Neural cell (in vitro differentiated cells): Measurements from ENCODE around the gene KRTAP9-8. TPM values are rescaled to one million over a fixed set of nuclear protein-coding genes. Genes with fewer than 3 reads are reported as not detected.

ENCODE experiments used
- H2AFZ ChIP-seq: fragments of 200-600, 300-800 bp; sonication (generic), shearing (Covaris generic); 2 replicates; pipeline ENCODE4 v1.6.0; 2014; ENCODE audit warnings: low read depth, mild to moderate bottlenecking, antibody characterized with exemption, low read length, moderate library complexity
- H3F3A ChIP-seq: fragments of 200-600 bp; shearing (Covaris generic); 2 replicates; pipeline ENCODE4 v1.6.1; 2016; ENCODE audit warnings: mild to moderate bottlenecking, moderate library complexity, mixed read lengths, antibody characterized with exemption, low read length; ENCODE audit not compliant: insufficient read depth, poor library complexity, severe bottlenecking
- H3K27ac ChIP-seq: fragments of 200-600, 300-800 bp; sonication (generic), shearing (Covaris generic); 2 replicates; pipeline ENCODE4 v1.5.1; 2014; ENCODE audit warnings: mild to moderate bottlenecking, low read length, moderate library complexity
- H3K27me3 ChIP-seq: fragments of 300-800, 200-600 bp; sonication (generic), shearing (Covaris generic); 2 replicates; pipeline ENCODE4 v1.6.0; 2014; ENCODE audit warnings: mild to moderate bottlenecking, low read depth, low read length, moderate library complexity; ENCODE audit not compliant: insufficient read depth
- H3K36me3 ChIP-seq: fragments of 300-800, 200-600 bp; sonication (generic), shearing (Covaris generic); 2 replicates; pipeline ENCODE4 v1.5.1; 2014; ENCODE audit warnings: mild to moderate bottlenecking, antibody characterized with exemption, low read length, moderate library complexity; ENCODE audit not compliant: insufficient read depth
- H3K4me2 ChIP-seq: fragments of 300-800, 200-600 bp; sonication (generic), shearing (Covaris generic); 2 replicates; pipeline ENCODE4 v1.6.0; 2014; ENCODE audit warnings: mild to moderate bottlenecking, low read length
- H3K4me3 ChIP-seq: fragments of 300-800, 200-600 bp; sonication (generic), shearing (Covaris generic); 2 replicates; pipeline ENCODE4 v1.5.1; 2014; ENCODE audit warnings: mild to moderate bottlenecking, low read length, moderate library complexity
- H3K79me2 ChIP-seq: fragments of 200-600 bp; shearing (Covaris generic); replicated peaks from 2 replicates; pipeline ENCODE4 v1.6.0; 2014; ENCODE audit warnings: mild to moderate bottlenecking, low read length, moderate library complexity; ENCODE audit not compliant: insufficient read depth
- H3K9ac ChIP-seq: fragments of 300-800, 200-600 bp; sonication (generic), shearing (Covaris generic); 2 replicates; pipeline ENCODE4 v1.6.1; 2016; ENCODE audit warnings: mild to moderate bottlenecking, low read length, mixed read lengths
- H3K9me2 ChIP-seq: fragments of 200-600 bp; shearing (Covaris generic); 2 replicates; pipeline ENCODE4 v1.6.1; 2016; ENCODE audit warnings: mild to moderate bottlenecking, low read length, mixed read lengths; ENCODE audit not compliant: insufficient read depth
- H3K9me3 ChIP-seq: fragments of 200-600, 300-800 bp; sonication (generic), shearing (Covaris generic); 2 replicates; pipeline ENCODE4 v1.6.1; 2016; ENCODE audit warnings: mild to moderate bottlenecking, mixed run types, low read length, moderate library complexity, mixed read lengths
- H4K20me1 ChIP-seq: fragments of 200-600 bp; shearing (Covaris generic); 2 replicates; pipeline ENCODE4 v1.6.1; 2016; ENCODE audit warnings: mild to moderate bottlenecking, mixed run types; ENCODE audit not compliant: insufficient read depth
- EP300 ChIP-seq: fragments of 450-650 bp; conservative IDR thresholded peaks from 2 replicates; pipeline ENCODE4 v1.6.1; 2014; ENCODE audit warnings: antibody characterized with exemption, mild to moderate bottlenecking, moderate library complexity; ENCODE audit not compliant: poor library complexity, severe bottlenecking
- EZH2 ChIP-seq: fragments of 200-600, 300-800 bp; shearing (Covaris generic), sonication (generic); IDR thresholded peaks from 2 replicates; pipeline ENCODE4 v1.6.1; 2014; ENCODE audit warnings: antibody characterized with exemption, low read length, borderline replicate concordance, mild to moderate bottlenecking; ENCODE audit not compliant: insufficient read depth, poor library complexity, severe bottlenecking
- MXI1 ChIP-seq: fragments of 450-650 bp; conservative IDR thresholded peaks from 2 replicates; pipeline ENCODE4 v1.6.1; 2014; ENCODE audit warnings: antibody characterized with exemption, mild to moderate bottlenecking; ENCODE audit not compliant: poor library complexity, severe bottlenecking
- POLR2AphosphoS5 ChIP-seq: IDR thresholded peaks from 2 replicates; pipeline ENCODE4 v1.6.1; 2012
- RAD21 ChIP-seq: fragments of 450-650 bp; conservative IDR thresholded peaks from 2 replicates; pipeline ENCODE4 v1.6.1; 2014; ENCODE audit warnings: antibody characterized with exemption, mild to moderate bottlenecking, moderate library complexity
- SMC3 ChIP-seq: fragments of 450-650 bp; conservative IDR thresholded peaks from 2 replicates; pipeline ENCODE4 v1.6.1; 2014; ENCODE audit warnings: antibody characterized with exemption, mild to moderate bottlenecking, moderate library complexity; ENCODE audit not compliant: poor library complexity
- TAF1 ChIP-seq: IDR thresholded peaks from 2 replicates; pipeline ENCODE4 v1.6.1; 2012; ENCODE audit warnings: low read depth
- polyA plus RNA-seq: library from polyadenylated mRNA; depleted of rRNA; stranded (reverse); fragments of >200 nt; gene quantifications from 2 replicates; pipeline ENCODE4 v1.2.3, GENCODE V29; 2014
- TF ChIP-seq, protein P1 (sequence below): fragments of 450-650 bp; IDR thresholded peaks from 2 replicates; pipeline ENCODE4 v1.5.1; 2014; ENCODE audit warnings: antibody characterized with exemption, mild to moderate bottlenecking, moderate library complexity; ENCODE audit not compliant: poor library complexity, severe bottlenecking
- TF ChIP-seq, protein P2 (sequence below): IDR thresholded peaks from 2 replicates; pipeline ENCODE4 v1.6.1; 2012; ENCODE audit warnings: borderline replicate concordance

The KRTAP9-8 gene
- polyA plus RNA-seq, 1 donor from 2014 or later, result not detected

DNA sequence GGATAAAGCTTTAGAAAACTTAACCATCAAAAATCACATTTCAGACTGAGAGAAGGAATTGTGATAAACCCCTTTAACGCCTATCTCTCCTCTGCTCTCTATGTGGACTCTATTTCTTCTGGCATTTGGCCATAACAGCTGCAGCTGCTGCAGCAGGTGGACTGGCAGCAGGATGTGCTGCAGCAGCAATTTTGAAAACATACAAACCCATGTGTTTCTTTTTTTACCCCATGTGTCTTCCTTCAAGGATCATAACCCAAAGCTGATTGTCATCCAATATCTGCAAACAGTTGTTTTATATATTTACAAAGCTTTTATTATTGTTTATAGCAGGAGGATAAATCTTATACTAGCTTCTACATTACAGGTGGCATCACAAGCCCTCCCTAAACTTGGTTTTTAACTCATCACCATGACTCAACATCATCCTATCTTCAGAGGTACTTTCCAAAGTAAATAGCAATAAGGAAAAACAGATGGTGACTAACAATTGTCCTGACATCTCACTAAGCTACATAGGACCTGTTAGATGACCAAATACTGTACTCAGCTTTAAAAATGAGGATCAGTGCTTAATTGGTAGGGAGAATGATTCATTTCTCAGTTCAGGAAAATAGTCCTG is 25.8 kb upstream of the KRTAP9-8 start:
- H3K9me3 ChIP-seq, result no peaks in the 10 kb centered on the region

DNA sequence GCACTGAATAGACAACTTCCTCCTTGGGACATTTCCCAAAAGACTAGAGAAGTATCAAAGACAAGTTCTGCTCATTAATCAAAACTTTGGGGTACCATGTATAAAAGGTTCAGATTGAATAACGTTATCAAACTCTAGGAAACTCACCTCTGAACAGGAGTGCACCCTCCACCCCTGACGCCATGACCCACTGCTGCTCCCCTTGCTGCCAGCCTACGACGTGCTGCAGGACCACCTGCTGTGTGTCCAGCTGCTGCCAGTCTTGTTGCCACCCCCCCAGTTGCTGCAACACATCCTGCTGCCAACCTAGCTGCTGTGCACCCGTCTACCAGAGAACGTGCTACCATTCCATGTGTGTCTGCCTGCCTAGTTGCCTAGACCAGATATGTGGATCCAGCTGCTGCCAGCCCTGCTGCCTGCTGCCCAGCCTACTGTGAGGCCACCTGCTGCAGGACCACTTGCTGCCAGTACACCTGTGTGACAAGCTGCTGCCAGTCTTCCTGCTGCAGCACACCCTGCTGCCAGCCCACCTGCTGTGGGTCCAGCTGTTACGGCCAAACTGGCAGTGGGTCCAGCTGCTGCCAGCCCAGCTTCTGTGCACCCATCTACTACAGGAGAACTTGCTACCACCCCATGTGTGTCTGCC is 25.2 kb upstream of the KRTAP9-8 start:
- Histone ChIP-seq H3K9me2 (no peaks in the 10 kb centered on the region), H3K4me2 (no peak overlapping the region), H3K9ac (no peak overlapping the region), H3K27me3 (no peaks in the 10 kb centered on the region), H3F3A (no peaks in the 10 kb centered on the region), H3K9me3 (no peaks in the 10 kb centered on the region), H2AFZ (no peak overlapping the region), H3K79me2 (no peaks in the 10 kb centered on the region), H3K27ac (no peak overlapping the region), H3K4me3 (no peak overlapping the region), H4K20me1 (no peaks in the 10 kb centered on the region), H3K36me3 (no peaks in the 10 kb centered on the region)
- no peak for TF ChIP-seq POLR2AphosphoS5
- TF ChIP-seq EP300, result no peak

More for the DNA sequence above, 25.8 kb upstream of the KRTAP9-8 start:
- Histone ChIP-seq H3K36me3 (no peaks in the 10 kb centered on the region), H4K20me1 (no peaks in the 10 kb centered on the region), H3K27ac (no peak overlapping the region), H3K27me3 (no peaks in the 10 kb centered on the region), H3F3A (no peaks in the 10 kb centered on the region), H3K4me2 (no peak overlapping the region), H3K9me2 (no peaks in the 10 kb centered on the region), H3K9ac (no peak overlapping the region), H3K79me2 (no peaks in the 10 kb centered on the region), H3K4me3 (no peak overlapping the region), H2AFZ (no peak overlapping the region)
- TF ChIP-seq POLR2AphosphoS5 (no peak), MXI1 (no peak), SMC3 (no peak), RAD21 (no peak)

DNA sequence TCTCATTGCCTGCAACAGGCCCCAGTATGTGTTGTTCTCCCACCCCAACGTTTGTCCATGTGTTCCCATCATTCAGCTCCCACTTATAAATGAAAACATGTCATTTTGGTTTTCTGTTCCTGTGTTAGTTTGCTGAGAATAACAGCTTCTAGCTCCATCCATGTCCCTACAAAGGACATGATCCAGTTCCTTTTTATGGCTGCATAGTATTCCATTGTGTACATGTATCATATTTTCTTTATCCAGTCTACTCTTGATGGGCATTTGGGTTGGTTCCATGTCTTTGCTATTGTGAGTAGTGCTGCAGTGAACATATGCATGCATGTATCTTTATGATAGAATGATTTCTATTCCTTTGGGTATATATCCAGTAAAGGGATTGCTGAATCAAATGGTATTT is 22.1 kb upstream of the KRTAP9-8 start:
- H2AFZ ChIP-seq, result no peak overlapping the region

More for the DNA sequence above, 22.1 kb upstream of the KRTAP9-8 start:
- TF ChIP-seq EP300 (no peak), EZH2 (no peak), RAD21 (no peak), SMC3 (no peak), POLR2AphosphoS5 (no peak), TAF1 (no peak), MXI1 (no peak)
- TF ChIP-seq, protein P1, sequence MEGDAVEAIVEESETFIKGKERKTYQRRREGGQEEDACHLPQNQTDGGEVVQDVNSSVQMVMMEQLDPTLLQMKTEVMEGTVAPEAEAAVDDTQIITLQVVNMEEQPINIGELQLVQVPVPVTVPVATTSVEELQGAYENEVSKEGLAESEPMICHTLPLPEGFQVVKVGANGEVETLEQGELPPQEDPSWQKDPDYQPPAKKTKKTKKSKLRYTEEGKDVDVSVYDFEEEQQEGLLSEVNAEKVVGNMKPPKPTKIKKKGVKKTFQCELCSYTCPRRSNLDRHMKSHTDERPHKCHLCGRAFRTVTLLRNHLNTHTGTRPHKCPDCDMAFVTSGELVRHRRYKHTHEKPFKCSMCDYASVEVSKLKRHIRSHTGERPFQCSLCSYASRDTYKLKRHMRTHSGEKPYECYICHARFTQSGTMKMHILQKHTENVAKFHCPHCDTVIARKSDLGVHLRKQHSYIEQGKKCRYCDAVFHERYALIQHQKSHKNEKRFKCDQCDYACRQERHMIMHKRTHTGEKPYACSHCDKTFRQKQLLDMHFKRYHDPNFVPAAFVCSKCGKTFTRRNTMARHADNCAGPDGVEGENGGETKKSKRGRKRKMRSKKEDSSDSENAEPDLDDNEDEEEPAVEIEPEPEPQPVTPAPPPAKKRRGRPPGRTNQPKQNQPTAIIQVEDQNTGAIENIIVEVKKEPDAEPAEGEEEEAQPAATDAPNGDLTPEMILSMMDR, result no peak
- TF ChIP-seq, protein P2, sequence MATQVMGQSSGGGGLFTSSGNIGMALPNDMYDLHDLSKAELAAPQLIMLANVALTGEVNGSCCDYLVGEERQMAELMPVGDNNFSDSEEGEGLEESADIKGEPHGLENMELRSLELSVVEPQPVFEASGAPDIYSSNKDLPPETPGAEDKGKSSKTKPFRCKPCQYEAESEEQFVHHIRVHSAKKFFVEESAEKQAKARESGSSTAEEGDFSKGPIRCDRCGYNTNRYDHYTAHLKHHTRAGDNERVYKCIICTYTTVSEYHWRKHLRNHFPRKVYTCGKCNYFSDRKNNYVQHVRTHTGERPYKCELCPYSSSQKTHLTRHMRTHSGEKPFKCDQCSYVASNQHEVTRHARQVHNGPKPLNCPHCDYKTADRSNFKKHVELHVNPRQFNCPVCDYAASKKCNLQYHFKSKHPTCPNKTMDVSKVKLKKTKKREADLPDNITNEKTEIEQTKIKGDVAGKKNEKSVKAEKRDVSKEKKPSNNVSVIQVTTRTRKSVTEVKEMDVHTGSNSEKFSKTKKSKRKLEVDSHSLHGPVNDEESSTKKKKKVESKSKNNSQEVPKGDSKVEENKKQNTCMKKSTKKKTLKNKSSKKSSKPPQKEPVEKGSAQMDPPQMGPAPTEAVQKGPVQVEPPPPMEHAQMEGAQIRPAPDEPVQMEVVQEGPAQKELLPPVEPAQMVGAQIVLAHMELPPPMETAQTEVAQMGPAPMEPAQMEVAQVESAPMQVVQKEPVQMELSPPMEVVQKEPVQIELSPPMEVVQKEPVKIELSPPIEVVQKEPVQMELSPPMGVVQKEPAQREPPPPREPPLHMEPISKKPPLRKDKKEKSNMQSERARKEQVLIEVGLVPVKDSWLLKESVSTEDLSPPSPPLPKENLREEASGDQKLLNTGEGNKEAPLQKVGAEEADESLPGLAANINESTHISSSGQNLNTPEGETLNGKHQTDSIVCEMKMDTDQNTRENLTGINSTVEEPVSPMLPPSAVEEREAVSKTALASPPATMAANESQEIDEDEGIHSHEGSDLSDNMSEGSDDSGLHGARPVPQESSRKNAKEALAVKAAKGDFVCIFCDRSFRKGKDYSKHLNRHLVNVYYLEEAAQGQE, result no peak
- Histone ChIP-seq H3K4me2 (no peak overlapping the region), H3K9ac (no peak overlapping the region), H3K4me3 (no peak overlapping the region), H4K20me1 (no peaks in the 10 kb centered on the region), H3K9me2 (no peaks in the 10 kb centered on the region), H3K36me3 (no peaks in the 10 kb centered on the region), H3K9me3 (no peaks in the 10 kb centered on the region), H3K27me3 (no peaks in the 10 kb centered on the region), H3K79me2 (no peaks in the 10 kb centered on the region), H3F3A (no peaks in the 10 kb centered on the region), H3K27ac (no peak overlapping the region)
